Spleen (tissue), 11 donors: ENCODE data around the gene OTOR. TPM values are rescaled to one million over a fixed set of nuclear protein-coding genes. Genes with fewer than 3 reads are reported as not detected.

ENCODE experiments used
- DNase-seq: peaks from one replicate; pipeline ENCODE4 v3.0.0-alpha.2; 2020
- H3K27ac ChIP-seq, 8 donors: fragments of 200-600 bp; sonication (generic) in 7 of 8; 1 replicate in 4 of 8; 2 replicates in 4 of 8; pipeline versions ENCODE4 v1.5.0 to v1.8.0; 2016 to 2021; ENCODE audit warnings: inconsistent platforms in 4 of 8, mild to moderate bottlenecking in 4 of 8, moderate library complexity in 1 of 8
- H3K27me3 ChIP-seq, 7 donors: fragments of 200-600 bp; sonication (generic) in 6 of 7; replicated peaks in 1 of 7; 1 replicate in 4 of 7; 2 replicates in 3 of 7; pipeline versions ENCODE4 v1.5.0 to v1.8.0; 2016 to 2021; ENCODE audit warnings: inconsistent platforms in 3 of 7, mild to moderate bottlenecking in 1 of 7
- H3K36me3 ChIP-seq, 6 donors: fragments of 200-600 bp; sonication (generic) in 5 of 6; 1 replicate in 4 of 6; 2 replicates in 2 of 6; pipeline versions ENCODE4 v1.5.0 to v1.8.0; 2016 to 2021; ENCODE audit warnings: inconsistent platforms in 2 of 6
- H3K4me1 ChIP-seq, 6 donors: fragments of 200-600 bp; sonication (generic) in 5 of 6; 1 replicate in 3 of 6; 2 replicates in 3 of 6; pipeline versions ENCODE4 v1.5.0 to v1.8.0; 2016 to 2021; ENCODE audit warnings: inconsistent platforms in 3 of 6
- H3K4me3 ChIP-seq, 8 donors: fragments of 200-600 bp; sonication (generic) in 7 of 8; 1 replicate in 4 of 8; 2 replicates in 4 of 8; pipeline versions ENCODE4 v1.5.0 to v1.8.0; 2016 to 2021; ENCODE audit warnings: inconsistent platforms in 4 of 8, mild to moderate bottlenecking in 4 of 8, moderate library complexity in 2 of 8
- H3K9me3 ChIP-seq, 8 donors: fragments of 200-600 bp; sonication (generic) in 7 of 8; 1 replicate in 4 of 8; 2 replicates in 4 of 8; pipeline versions ENCODE4 v1.5.0 to v1.8.0; 2016 to 2021; ENCODE audit warnings: inconsistent platforms in 4 of 8
- POLR2A ChIP-seq, 3 donors: fragments of 450-650 bp; IDR thresholded peaks; one replicate each; pipeline ENCODE4 v1.5.1; 2017; ENCODE audit warnings: antibody characterized with exemption in 3 of 3, mild to moderate bottlenecking in 1 of 3
- POLR2AphosphoS5 ChIP-seq, 3 donors: sonication (generic); formaldehyde crosslinking; IDR thresholded peaks; one replicate each; pipeline ENCODE4 v1.5.1; 2017; ENCODE audit warnings: antibody characterized with exemption in 3 of 3
- WGBS, 5 donors: extraction: QIAGEN DNeasy Blood & Tissue Kit in 3 of 5; methylation state at CpG; one replicate each; pipeline versions ENCODE4 v1.1.5 to v1.1.7; 2013 to 2018; 5-methylcytosine and 5-hydroxymethylcytosine counted together
- intact Hi-C: fragments of 100-400 bp; cut with DNase I; formaldehyde crosslinking; loops from one replicate; pipeline ENCODE4 v1.15.0; 2023; ENCODE audit warnings: low total_unique reads
- polyA plus RNA-seq, 3 donors: library from polyadenylated mRNA; stranded (reverse); fragments of 200-250 nt; gene quantifications; one replicate each; pipeline ENCODE4 v1.2.1, GENCODE V29; 2013
- total RNA-seq, 7 donors: library from RNA; depleted of rRNA in 3 of 7; stranded (reverse); fragments of >200 nt in 3 of 7; fragmentation: NEBNext Ultra II Directional in 4 of 7; extraction: Animal tissue kit (Norgen Biotek cat#: 25700) in 4 of 7; gene quantifications; one replicate each; pipeline versions ENCODE4 v1.1.0 to v1.2.1, GENCODE V29; 2016 to 2021
- TF ChIP-seq, protein P1 (sequence below), 11 experiments: fragments of 200-600 bp in 7 of 11; fragments of 450-650 bp in 4 of 11; sonication (generic) in 4 of 11; IDR thresholded peaks in 8 of 11; conservative IDR thresholded peaks in 3 of 11; 1 replicate in 7 of 11; 2 replicates in 4 of 11; pipeline versions ENCODE4 v1.4.0 to v1.8.0; 2016 to 2021; ENCODE audit warnings: antibody characterized with exemption in 11 of 11, inconsistent platforms in 4 of 11, mild to moderate bottlenecking in 1 of 11
- donor health status: healthy with polysubstance abuse.
- donor health status: DM: no; HTN: no; CAD: no; lungs with moderate emphysema.
- donor health status: DM: no; HTN: no; CAD: no.
- donor health status: Bipolar disorder and iron deficiency.
- donor health status: healthy.
- donor health status: DM: no; HTN: no; CAD: no.
- donor health status: DM: yes; HTN: yes; CAD: no.

The OTOR gene
- total and polyA plus RNA-seq, 10 donors: not detected

- peaks cover 0 to 41% (median 0%) of the 10 kb centered on the region in 7 donors for H3K27me3 ChIP-seq
- H3K36me3 ChIP-seq: no peaks in the 10 kb centered on the region
- H3K4me1 ChIP-seq: peaks cover 0 to 5% (median 0%) of the 10 kb centered on the region in 6 donors
- no peak for DNase-seq
- TF ChIP-seq, protein P1, sequence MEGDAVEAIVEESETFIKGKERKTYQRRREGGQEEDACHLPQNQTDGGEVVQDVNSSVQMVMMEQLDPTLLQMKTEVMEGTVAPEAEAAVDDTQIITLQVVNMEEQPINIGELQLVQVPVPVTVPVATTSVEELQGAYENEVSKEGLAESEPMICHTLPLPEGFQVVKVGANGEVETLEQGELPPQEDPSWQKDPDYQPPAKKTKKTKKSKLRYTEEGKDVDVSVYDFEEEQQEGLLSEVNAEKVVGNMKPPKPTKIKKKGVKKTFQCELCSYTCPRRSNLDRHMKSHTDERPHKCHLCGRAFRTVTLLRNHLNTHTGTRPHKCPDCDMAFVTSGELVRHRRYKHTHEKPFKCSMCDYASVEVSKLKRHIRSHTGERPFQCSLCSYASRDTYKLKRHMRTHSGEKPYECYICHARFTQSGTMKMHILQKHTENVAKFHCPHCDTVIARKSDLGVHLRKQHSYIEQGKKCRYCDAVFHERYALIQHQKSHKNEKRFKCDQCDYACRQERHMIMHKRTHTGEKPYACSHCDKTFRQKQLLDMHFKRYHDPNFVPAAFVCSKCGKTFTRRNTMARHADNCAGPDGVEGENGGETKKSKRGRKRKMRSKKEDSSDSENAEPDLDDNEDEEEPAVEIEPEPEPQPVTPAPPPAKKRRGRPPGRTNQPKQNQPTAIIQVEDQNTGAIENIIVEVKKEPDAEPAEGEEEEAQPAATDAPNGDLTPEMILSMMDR (IDR thresholded peaks at IDR 0.05 in 8 of 11, conservative IDR thresholded peaks at IDR 0.05 in 3 of 11): no peak
- TF ChIP-seq POLR2A (IDR thresholded peaks at IDR 0.05): no peak
- 66 to 86% (median 76%) methylated on average over 4 of the region's 4 CpGs for WGBS, 5 donors
- H3K9me3 ChIP-seq: no peaks in the 10 kb centered on the region
- no peak overlapping the region for H3K4me3 ChIP-seq
- intact Hi-C loops: no loop called here
- H3K27ac ChIP-seq: no peak overlapping the region
Measured at GRCh38 chr20:16714751-16715150, 33.4 kb upstream of the OTOR start.

DNA sequence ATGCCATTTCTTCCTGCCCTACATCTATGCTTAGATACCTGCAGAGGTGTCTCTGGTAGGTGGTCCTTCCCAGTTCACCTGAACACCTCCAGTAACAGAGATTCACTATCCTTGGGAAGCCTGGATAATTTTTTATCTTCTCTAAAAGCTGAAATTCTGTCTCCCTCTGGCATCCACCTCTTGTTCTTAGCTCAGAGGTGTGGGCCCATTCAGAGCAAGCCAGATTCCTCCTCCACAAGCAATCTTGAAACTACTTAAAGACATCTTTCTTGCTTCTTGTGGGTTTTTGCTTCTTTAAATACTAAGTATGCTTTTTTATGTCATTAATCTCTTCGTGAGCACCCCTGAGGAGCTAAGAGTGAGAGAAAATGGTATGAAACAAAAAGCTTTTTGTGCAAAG, 28.7 kb upstream of the OTOR start:
- WGBS, 5 donors: 54 to 83% (median 75%) methylated on average over 1 of the region's 1 CpG
- Histone ChIP-seq H3K36me3 (no peaks in the 10 kb centered on the region), H3K27me3 (peaks cover 0 to 63% (median under 1%) of the 10 kb centered on the region in 7 donors), H3K4me1 (no peaks in the 10 kb centered on the region), H3K9me3 (no peaks in the 10 kb centered on the region), H3K4me3 (no peak overlapping the region), H3K27ac (no peak overlapping the region)
- DNase-seq: no peak
- TF ChIP-seq, protein P1 (IDR thresholded peaks at IDR 0.05 in 8 of 11, conservative IDR thresholded peaks at IDR 0.05 in 3 of 11): no peak
- TF ChIP-seq POLR2AphosphoS5 (IDR thresholded peaks at IDR 0.05): no peak
- no peak for TF ChIP-seq POLR2A (IDR thresholded peaks at IDR 0.05)
- intact Hi-C loops: no loop called here

GRCh38 chr20:16729080-16729479, 19.1 kb upstream of the OTOR start:
- H3K27me3 ChIP-seq: peaks cover 0 to 41% (median 13%) of the 10 kb centered on the region in 7 donors
- no peak for DNase-seq
- peaks cover 0 to 14% (median 0%) of the 10 kb centered on the region in 8 donors for H3K9me3 ChIP-seq
- WGBS, 5 donors: 93 to 97% (median 95%) methylated on average over 1 of the region's 1 CpG
- peaks cover 0 to 28% (median 18%) of the 10 kb centered on the region in 6 donors for H3K36me3 ChIP-seq
- no peak for TF ChIP-seq POLR2AphosphoS5 (IDR thresholded peaks at IDR 0.05)
- TF ChIP-seq, protein P1 (IDR thresholded peaks at IDR 0.05 in 8 of 11, conservative IDR thresholded peaks at IDR 0.05 in 3 of 11): no peak
- no peak for TF ChIP-seq POLR2A (IDR thresholded peaks at IDR 0.05)
- peak overlapping the region in 6 of 8 donors; percentile 73 to 94 (median 78) for H3K4me3 ChIP-seq
- H3K27ac ChIP-seq: peak overlapping the region in 5 of 8 donors; percentile 85 to 89 (median 88)
- peaks cover 13 to 45% (median 35%) of the 10 kb centered on the region in 6 donors for H3K4me1 ChIP-seq
- intact Hi-C loops: no loop called here

DNA sequence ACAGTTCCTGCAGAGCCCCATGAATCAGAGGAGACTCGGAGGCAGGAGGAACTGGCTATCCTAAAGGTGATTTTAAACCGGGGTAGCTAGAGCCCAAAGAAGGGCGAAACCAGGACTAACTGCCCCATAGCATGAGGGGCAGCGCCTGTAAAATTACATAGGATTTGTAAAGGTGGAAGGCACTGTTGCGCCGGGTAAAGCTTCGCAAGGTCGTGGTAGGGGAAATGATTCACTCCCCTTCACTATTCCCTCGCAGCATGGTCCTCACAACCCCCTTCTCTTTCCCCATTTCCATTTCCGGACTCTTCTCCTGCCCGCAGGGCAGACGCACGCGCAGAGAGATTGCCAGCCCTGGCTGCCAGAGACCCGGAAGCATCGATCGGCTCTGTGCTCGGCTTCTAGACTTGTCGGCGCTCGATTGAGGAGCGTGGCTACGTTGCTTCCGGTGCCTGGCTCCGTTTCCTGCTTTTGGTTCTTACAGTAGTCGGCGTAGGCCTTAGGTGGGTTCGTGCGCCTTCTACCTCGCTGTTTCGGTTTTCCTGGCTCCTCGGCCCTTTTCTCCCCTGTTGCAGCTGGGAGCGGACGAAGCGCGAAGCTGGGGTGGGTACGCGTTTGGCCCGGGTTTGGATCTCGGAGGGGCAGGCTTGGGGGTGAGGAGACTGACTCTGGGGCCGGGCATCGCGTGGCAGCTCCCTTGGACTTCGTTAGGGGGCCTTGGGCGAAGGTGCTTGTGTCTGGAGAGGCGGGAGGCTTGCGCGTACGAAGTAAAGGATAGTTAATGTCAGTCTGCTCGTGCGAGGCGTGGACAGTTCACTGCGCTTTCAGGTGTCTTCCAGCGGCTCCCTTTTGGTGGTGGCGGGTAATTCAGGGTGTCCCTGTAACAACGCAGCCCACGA, 18.3 kb upstream of the OTOR start, which contains the start of gene SNRPB2:
Gene SNRPB2 (plus strand): TSS at position 462 of the 896 bp plus-strand sequence. CDS start 1,677 bp downstream, outside the sequence.
- peak; percentile 98 for DNase-seq
- Histone ChIP-seq H3K4me3 (peak within 1 kb of the TSS; percentile 49 to 94 (median 76)), H3K36me3 (peaks cover 0 to 35% (median 25%) of the 10 kb centered on the region in 6 donors), H3K9me3 (peaks cover 0 to 11% (median 0%) of the 10 kb centered on the region in 8 donors), H3K4me1 (peaks cover 13 to 53% (median 37%) of the 10 kb centered on the region in 6 donors), H3K27ac (peak within 1 kb of the TSS; percentile 66 to 89 (median 85)), H3K27me3 (peaks cover 0 to 33% (median 9%) of the 10 kb centered on the region in 7 donors)
- 4 to 7% (median 6%) methylated on average over 53 to 57 of the region's 57 CpGs for WGBS, 5 donors
- intact Hi-C loops: no loop called here
- TF ChIP-seq POLR2A (IDR thresholded peaks at IDR 0.05) (peak; percentile 21 to 82 (median 49)), POLR2AphosphoS5 (IDR thresholded peaks at IDR 0.05) (peak; percentile 91 to 95 (median 93))
- TF ChIP-seq, protein P1 (IDR thresholded peaks at IDR 0.05 in 8 of 11, conservative IDR thresholded peaks at IDR 0.05 in 3 of 11): peak in 1 of 11 experiments; percentile 4
